ENCODE data around the gene EIF1B. TPM values are rescaled to one million over a fixed set of nuclear protein-coding genes. Genes with fewer than 3 reads are reported as not detected.

The EIF1B gene
- total and polyA plus RNA-seq, 2 of the 13 experiments (the other 11 are each of a cell fraction or from before 2014, with no cell fraction given): 12.7 to 29.1 TPM

DNA sequence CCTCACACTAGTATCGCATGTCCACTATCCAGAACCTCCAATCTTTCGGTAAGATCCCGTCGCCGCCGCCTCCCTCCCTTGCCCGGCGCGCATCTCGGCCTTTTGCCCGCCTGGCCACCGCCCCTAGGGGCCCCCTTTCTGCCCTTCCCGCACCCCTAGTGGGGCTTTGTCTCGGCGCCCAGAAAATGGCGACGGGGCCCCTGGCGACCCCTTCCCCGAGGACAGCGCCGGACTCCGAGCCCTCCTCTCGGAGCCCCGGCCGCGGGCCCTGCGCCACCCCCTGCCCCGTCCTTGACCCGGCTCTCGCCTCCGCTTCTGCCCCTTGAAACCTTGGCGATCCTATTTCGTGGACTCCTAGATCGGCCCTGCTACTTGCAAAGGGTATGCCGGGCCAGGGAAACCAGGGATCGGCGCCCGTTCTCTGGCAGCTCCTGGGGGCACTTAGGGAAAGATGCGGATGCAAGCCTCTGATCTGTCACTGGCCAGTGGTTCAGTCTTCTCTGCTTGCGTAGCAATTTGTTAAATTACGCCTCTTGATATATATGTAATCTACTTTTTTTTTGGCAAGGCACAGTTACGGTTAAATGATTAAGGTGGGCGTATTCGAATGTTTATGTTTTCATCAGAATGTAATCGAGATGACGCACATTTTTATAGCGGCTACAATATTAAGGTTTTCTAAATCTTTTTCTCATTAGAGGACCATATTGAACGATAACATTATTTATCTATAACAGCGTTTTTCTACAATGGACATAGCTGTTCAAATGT is 603 bp downstream of the EIF1B start (continued):
- TF ChIP-seq, protein P1, sequence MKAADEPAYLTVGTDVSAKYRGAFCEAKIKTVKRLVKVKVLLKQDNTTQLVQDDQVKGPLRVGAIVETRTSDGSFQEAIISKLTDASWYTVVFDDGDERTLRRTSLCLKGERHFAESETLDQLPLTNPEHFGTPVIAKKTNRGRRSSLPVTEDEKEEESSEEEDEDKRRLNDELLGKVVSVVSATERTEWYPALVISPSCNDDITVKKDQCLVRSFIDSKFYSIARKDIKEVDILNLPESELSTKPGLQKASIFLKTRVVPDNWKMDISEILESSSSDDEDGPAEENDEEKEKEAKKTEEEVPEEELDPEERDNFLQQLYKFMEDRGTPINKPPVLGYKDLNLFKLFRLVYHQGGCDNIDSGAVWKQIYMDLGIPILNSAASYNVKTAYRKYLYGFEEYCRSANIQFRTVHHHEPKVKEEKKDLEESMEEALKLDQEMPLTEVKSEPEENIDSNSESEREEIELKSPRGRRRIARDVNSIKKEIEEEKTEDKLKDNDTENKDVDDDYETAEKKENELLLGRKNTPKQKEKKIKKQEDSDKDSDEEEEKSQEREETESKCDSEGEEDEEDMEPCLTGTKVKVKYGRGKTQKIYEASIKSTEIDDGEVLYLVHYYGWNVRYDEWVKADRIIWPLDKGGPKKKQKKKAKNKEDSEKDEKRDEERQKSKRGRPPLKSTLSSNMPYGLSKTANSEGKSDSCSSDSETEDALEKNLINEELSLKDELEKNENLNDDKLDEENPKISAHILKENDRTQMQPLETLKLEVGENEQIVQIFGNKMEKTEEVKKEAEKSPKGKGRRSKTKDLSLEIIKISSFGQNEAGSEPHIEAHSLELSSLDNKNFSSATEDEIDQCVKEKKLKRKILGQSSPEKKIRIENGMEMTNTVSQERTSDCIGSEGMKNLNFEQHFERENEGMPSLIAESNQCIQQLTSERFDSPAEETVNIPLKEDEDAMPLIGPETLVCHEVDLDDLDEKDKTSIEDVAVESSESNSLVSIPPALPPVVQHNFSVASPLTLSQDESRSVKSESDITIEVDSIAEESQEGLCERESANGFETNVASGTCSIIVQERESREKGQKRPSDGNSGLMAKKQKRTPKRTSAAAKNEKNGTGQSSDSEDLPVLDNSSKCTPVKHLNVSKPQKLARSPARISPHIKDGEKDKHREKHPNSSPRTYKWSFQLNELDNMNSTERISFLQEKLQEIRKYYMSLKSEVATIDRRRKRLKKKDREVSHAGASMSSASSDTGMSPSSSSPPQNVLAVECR (CRISPR knock-in tag; IDR thresholded peaks at IDR 0.05; ENCODE audit: borderline replicate concordance): peak; percentile 56
- TF ChIP-seq TOPORS (CRISPR knock-in tag; IDR thresholded peaks at IDR 0.05): no peak
- no peak for TF ChIP-seq TCF7L2 (IDR thresholded peaks at IDR 0.05; ENCODE audit: low read depth, low read length)
- TF ChIP-seq ZNF777 (CRISPR knock-in tag; IDR thresholded peaks at IDR 0.05): no peak
- peak; percentile 23; the same call in 1 of the 2 replicates for TF ChIP-seq ZFP91 (CRISPR knock-in tag; IDR thresholded peaks at IDR 0.05; ENCODE audit: borderline replicate concordance)
- TF ChIP-seq, protein P2, sequence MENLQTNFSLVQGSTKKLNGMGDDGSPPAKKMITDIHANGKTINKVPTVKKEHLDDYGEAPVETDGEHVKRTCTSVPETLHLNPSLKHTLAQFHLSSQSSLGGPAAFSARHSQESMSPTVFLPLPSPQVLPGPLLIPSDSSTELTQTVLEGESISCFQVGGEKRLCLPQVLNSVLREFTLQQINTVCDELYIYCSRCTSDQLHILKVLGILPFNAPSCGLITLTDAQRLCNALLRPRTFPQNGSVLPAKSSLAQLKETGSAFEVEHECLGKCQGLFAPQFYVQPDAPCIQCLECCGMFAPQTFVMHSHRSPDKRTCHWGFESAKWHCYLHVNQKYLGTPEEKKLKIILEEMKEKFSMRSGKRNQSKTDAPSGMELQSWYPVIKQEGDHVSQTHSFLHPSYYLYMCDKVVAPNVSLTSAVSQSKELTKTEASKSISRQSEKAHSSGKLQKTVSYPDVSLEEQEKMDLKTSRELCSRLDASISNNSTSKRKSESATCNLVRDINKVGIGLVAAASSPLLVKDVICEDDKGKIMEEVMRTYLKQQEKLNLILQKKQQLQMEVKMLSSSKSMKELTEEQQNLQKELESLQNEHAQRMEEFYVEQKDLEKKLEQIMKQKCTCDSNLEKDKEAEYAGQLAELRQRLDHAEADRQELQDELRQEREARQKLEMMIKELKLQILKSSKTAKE (CRISPR knock-in tag; IDR thresholded peaks at IDR 0.05; ENCODE audit: borderline replicate concordance): peak; percentile 43; the same call in 1 of the 2 replicates
- peak; percentile 71; the same call in 1 of the 2 replicates for TF ChIP-seq KDM5A (IDR thresholded peaks at IDR 0.05; ENCODE audit: borderline replicate concordance, low read length)
- TF ChIP-seq ZNF530 (CRISPR knock-in tag; IDR thresholded peaks at IDR 0.05; ENCODE audit: low read depth): no peak
- no peak for TF ChIP-seq DBP (CRISPR knock-in tag; IDR thresholded peaks at IDR 0.05; ENCODE audit: not compliant biosample characterization)
- TF ChIP-seq ZMAT5 (CRISPR knock-in tag; IDR thresholded peaks at IDR 0.05; ENCODE audit: borderline replicate concordance, low read depth): no peak
- TF ChIP-seq RFXAP (CRISPR knock-in tag; IDR thresholded peaks at IDR 0.05; ENCODE audit: borderline replicate concordance): no peak
- TF ChIP-seq U2AF1 (optimal IDR thresholded peaks at IDR 0.05; ENCODE audit: low read depth, low read length): peak; percentile 28
- no peak for TF ChIP-seq ZFP36L2 (CRISPR knock-in tag; IDR thresholded peaks at IDR 0.05)
- TF ChIP-seq SKI (IDR thresholded peaks at IDR 0.05; ENCODE audit: partially characterized antibody): peak; percentile 38
- no peak for TF ChIP-seq ZNF383 (CRISPR knock-in tag; IDR thresholded peaks at IDR 0.05; ENCODE audit: borderline replicate concordance)
- no peak for TF ChIP-seq MXD4 (CRISPR knock-in tag; IDR thresholded peaks at IDR 0.05)
- no peak for TF ChIP-seq MZF1 (CRISPR knock-in tag; IDR thresholded peaks at IDR 0.05; ENCODE audit: borderline replicate concordance)

Measured in HepG2 (cell line).